Skin epidermis (tissue), 12 donors: Measurements from ENCODE around the gene PTGER3.

Source experiments
- H3K27ac ChIP-seq, 21 experiments: fragments of 200-600 bp; sonication (generic) in 11 of 21; one replicate each; pipeline ENCODE4 v1.5.0; 2020; ENCODE audit warnings: mild to moderate bottlenecking in 3 of 21, inconsistent platforms in 2 of 21, moderate library complexity in 2 of 21
- H3K4me3 ChIP-seq, 7 experiments: fragments of 200-600 bp; sonication (generic) in 2 of 7; one replicate each; pipeline ENCODE4 v1.5.0; 2020; ENCODE audit warnings: inconsistent platforms in 2 of 7, mild to moderate bottlenecking in 2 of 7, moderate library complexity in 1 of 7

PTGER3 gene

DNA sequence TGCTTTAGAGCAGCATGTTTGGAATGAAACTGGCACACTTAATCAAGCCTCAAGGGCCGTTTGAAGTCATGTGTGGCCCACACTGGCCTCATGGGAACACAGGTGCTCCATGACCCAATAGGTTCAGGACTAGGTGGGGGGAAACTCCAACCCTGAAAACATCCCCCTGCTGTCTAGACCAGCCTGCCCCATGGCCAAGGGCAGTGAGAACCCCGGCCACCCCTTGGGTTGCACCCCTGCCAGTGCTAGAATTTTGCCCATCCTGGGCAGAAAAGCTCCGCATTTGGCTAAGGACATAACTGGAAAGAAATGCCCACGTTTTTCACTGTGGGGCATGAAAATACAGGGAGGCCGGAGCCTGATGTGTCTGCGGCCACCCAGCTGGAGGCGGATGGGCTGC, 6.1 kb upstream of the PTGER3 start:
- H3K27ac ChIP-seq: no peak overlapping the region
- H3K4me3 ChIP-seq: no peak overlapping the region

DNA sequence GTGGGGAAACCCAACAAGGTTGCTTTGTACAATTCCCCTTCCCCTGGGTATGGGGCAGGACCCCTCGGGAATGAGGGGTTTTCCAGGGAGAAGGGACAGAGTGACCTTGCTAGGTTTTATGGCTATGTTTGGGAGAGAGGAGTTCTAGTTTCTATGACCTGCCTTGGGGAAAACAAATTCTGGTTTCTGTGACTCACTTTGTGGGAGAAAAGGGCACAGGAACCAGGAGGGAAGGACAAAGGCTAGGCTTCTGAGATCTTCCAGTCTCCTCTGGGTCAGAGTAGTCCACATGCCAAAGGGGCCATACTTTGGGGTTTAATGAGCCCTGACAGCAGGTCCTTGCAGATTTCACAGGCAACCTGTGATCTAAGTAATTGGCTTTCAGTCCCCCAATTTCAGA, 5.5 kb upstream of the PTGER3 start:
- H3K4me3 ChIP-seq: no peak overlapping the region
- H3K27ac ChIP-seq: no peak overlapping the region

DNA sequence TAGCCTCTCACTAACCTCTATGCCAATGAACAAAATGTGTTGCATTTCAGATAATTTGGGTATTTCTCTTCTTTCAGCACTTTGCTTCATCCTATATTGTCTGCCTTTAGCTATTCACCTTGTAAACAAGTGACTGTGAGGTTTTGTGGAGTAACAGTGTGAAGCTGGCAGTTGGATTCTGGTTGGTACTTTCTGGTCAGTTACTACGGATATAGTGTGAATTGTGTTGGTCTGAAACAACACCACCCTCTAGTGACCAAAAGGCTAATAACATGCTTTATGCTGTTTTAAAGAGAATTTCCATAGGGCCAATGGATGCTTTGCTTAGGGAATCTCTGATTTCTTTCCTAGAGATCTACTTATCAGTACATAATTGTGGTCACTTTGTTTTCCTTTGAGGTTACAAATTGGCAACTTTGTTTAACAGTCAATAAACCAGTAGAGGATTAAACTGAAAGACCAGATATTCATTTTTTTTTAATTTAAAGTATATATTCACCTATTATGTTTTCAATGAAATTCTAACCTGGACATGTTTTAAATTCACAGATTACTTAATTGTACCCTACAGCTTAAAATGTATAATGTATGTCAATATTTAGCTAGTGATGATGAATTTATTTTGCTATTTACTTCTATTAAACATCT, 2.5 kb upstream of the PTGER3 start:
- Histone ChIP-seq H3K27ac (no peak overlapping the region), H3K4me3 (no peak overlapping the region)

DNA sequence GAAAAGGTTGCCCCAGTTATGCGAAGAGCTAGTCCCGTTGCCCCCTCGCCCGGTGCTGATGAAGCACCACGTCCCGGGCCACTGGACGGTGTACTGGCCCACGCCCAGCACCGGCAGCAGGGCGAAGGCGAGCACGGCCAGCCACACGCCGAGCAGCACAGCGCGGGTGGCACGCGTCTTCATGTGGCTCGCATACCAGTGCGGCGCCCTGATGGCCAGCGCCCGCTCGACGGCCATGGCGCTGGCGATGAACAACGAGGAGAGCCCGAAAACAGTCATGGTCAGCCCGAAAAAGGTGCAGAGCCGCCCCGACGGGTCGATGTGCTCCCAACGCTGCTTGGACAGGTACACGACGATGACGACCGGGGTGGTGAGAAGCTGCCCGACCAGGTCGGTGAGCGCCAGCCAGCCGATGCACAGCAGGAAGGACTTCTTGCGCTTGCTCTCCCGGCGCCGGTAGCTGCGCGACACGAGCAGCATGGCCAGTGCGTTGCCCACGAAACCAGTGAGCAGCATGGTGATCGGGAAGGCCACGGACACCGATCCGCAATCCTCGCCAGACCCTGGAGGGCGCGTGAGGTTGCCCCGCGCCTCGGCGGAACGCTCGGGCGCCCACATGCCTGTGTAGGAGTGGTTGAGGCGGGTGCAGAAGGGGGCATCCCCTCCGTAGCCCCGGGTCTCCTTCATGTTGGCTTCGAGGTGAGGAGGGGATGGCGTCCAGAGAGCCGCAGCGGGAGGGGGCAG, 553 bp downstream of the PTGER3 start:
- H3K27ac ChIP-seq: peak overlapping the region in 13 of 21 experiments; percentile 11 to 71 (median 58)
- peak overlapping the region; percentile 27 to 65 (median 49) for H3K4me3 ChIP-seq

DNA sequence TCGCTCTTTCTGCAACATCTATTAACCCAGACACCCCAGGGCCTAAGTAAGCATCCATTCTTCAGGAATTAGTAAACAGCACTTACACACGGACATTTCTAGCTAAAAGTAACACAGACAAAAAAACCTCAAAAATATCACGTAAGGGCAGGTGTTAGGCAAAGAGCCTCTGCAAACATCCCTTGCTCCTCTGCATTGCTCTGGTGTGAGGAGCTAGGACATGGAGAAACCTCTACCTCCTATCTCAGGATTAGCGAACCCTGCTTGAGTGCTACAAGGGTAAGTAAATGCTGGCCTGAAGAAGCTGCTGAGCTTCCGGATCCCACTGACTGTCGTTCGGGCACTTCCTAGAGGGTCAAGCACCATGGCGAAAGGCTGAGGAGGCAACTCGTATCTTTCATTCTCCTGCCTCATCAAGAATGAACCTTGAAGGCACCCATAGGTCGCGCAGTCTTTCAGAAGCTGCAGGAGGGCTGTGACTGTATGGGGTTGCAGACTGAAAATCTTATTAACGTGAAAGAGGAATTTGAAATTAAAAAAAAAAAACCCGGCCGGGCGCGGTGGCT, 2.1 kb downstream of the PTGER3 start:
- H3K4me3 ChIP-seq: peak overlapping the region in 4 of 7 experiments; percentile 9 to 20 (median 14)

DNA sequence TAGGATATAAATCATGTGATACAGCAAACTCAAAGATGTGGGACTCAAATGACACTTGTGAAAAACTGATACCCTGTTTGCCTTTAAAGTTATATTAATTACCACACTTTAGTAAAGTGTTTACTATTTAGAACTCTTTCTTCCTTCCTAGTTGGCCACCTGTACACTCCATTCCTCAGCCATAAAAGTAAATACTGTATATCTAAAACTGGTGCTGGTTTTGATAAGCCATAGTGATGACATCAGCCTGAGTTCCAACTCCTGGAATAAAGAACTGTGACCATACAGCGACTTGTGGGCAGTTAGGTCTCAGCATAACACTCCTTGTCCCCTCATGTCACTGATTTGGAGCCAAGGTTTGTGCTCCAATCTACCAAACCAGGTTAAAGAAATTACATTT, 2.8 kb downstream of the PTGER3 start:
- no peak overlapping the region for H3K27ac ChIP-seq
- H3K4me3 ChIP-seq: peak overlapping the region in 2 of 7 experiments; percentile 17 to 20

More for the DNA sequence above, 2.1 kb downstream of the PTGER3 start:
- no peak overlapping the region for H3K27ac ChIP-seq

DNA sequence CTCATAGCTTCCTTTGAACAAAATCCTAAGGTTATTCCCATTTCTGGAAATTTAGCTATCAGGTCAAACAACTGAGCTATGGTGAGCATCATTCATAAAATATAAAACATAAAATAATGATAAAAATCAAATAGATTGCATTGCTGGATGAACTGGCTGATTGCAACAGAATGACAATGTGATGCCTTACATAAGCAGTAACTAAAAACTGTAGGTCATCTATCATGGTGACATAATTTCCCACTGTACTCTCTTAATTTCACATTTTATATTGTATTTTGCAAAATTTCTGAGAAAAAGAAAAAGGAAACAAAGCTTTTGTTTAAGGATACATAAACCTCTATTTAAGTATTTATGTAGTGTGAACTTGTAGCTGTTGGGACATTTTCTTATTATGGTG, 4.6 kb downstream of the PTGER3 start:
- no peak overlapping the region for H3K4me3 ChIP-seq
- H3K27ac ChIP-seq: no peak overlapping the region

DNA sequence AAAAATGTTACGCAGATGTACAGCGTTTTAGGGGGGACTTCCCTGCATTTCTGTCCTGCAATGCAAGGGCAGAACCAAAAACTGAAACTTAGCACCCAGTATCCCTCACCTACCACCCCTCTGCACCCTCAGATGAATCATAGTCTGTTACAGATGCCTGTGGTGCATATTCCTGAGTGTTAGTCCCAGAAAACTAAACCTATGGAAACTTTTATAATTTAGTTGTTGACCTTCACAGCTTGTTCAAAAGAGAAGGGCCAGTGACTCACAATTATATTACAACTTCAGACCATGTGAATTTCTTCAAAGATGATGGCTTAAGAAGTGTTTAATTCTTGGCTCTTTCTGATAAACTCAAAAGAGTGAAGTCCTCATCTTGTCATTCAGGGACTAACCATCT, 5.8 kb downstream of the PTGER3 start:
- Histone ChIP-seq H3K4me3 (no peak overlapping the region), H3K27ac (no peak overlapping the region)

DNA sequence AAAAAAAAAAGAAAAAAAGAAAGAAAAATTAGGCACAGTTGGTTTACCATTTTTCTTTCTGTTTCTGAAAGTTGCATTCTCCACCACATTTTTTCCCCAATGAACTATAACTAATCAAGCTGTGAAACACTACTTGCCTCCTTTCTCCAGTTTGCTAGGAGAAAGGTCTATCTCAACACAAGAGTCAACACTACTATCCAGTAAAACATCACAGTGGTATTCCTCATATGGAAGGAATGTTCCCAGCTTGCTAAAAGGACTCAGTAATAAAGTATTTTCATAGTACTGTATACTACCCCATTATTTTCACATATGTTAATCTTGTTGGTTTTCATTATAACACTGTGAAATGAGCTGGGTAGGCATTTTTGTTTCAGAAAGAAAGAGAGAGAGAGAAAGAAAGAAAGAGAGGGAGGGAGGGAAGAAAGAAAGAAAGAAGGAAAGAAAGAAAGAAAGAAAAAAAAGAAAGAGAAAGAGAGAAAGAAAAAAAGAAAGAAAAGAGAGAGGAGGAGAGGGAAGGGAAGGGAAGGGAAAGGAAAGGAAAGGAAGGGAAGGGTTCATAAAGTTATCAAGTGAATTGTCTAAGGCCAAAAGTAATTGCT, 7.9 kb downstream of the PTGER3 start:
- H3K27ac ChIP-seq: peak overlapping the region in 2 of 21 experiments; percentile 10 to 42
- H3K4me3 ChIP-seq: no peak overlapping the region

DNA sequence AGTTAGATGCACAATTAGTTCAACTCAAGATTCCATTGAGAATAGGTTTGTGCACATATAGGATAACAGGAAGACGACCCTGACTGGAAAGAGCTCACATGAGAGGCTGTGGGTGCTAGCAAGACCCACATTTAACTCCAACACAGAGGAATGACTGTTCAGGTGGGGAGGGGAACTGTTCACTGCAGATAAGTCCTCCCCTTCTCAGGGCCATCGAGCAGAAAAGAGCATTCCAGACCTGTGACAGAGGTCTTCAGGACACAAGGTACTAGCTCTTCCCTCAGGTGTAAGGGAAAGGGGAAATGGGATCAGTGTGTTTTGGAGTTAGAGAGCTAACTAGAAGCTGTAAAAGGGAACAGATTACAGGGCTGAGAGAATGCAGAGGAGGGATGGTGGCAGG, 8.7 kb downstream of the PTGER3 start:
- Histone ChIP-seq H3K4me3 (no peak overlapping the region), H3K27ac (peak overlapping the region in 1 of 21 experiments; percentile 1)

DNA sequence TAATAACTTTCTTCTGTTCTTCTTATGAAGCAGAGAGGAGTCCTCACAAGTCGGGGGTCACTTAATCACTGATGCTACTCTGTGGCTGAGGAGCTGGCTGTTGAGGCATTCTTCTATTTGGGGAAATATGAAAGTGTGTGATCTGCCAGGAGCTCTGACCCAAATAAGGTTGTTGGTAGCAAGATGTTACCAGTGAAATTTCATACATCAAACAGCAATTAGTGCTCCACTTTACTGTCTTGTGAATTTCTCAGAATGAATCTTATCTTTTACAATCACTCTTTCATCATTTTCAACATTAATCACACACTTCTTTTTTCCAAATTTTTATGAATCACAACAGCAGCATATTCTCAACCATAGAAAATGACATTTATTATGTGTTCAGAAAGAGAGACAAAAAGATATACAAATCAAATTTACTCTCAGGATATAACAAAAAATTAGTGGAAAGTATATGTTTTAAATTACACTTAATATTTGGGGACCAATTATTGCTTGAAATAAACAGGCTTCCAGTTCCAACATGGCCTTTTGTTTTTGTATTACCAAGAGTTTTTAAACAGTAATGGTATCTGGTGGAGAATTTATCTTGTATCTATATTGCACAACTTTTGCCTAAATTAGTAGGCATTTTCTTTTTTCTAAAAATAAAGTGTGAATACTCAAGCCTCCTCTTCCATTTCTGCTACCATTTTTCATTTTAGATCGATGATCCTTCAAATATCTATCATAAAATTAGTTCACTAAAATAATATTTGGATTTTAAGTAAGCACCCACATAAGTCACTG, 9.6 kb downstream of the PTGER3 start:
- Histone ChIP-seq H3K27ac (no peak overlapping the region), H3K4me3 (no peak overlapping the region)

DNA sequence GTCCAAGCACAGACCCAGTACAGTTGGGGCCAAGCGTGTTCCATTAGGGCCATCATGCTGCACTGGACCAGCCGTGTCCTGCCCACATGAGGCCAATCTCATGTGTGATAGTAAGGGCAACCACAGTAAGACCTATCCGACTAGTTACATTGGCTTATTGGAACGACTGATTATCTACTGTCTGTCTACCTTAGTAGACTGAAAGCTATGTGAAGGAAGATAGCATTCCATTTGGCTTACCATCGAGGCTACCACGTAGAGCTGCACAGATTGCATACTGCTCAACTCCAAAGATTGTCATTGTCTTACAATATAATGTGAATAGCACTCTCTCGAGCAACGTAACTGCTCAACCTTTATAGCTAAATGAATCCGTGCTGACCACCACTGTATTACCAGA, 10.6 kb downstream of the PTGER3 start:
- H3K4me3 ChIP-seq: no peak overlapping the region
- H3K27ac ChIP-seq: no peak overlapping the region

DNA sequence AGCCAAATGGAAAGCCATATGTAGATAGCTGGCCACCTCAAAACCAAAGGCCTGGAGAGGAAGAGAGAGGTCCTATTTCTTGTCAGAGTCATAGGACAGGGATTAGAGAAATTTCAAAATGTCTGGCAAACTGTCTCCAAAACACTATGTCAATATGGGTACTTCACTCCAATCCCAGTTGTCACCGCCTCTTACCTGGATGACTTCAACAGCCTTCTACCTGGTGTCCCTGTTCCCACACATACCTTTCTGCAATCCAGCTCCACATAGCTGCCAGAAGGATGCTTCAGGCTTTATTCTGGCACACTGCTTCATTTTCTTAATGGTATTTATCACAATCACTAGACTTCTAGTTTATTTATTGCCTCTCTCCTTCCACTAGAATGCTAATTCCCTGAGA, 14.5 kb downstream of the PTGER3 start:
- Histone ChIP-seq H3K27ac (peak overlapping the region in 1 of 21 experiments; percentile 8), H3K4me3 (no peak overlapping the region)

DNA sequence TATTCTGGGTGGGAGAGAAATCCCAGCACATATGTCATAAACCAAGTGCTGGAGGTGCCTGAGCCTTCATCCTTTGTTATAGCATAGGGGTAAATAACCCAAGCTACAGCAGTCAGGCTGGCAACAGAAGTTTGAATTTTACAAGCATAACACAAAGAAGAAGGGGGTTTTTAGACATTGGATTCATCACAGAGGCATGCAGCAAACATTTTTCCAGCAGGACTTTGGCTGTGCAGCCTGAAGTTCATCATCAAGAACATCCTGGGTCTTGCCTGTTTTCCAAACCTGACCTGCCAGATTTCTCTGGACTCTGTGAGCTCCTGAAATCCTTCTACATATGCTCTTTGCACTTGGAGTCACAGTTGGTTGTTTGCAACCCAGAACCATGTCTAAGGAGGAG, 16.2 kb downstream of the PTGER3 start:
- peak overlapping the region in 1 of 21 experiments; percentile 5 for H3K27ac ChIP-seq
- H3K4me3 ChIP-seq: no peak overlapping the region

DNA sequence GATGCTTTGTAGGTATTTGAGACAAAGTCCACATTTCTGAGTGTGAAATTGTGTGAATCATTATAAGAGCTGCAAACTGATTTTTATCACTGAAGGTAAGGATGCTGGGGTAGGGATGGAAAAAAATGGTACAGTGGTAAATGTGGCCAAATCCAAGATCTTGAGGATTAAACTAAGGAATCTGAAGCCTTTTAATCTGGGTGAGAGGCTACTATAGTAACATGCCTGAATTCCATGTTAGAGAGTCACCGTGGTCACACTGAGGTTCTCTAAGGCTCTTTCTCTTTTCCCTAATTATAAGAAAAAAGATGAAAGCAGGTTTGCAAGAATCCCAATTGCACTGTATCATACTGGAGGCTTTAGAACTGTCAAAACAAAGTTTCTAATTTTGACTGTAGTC, 17.6 kb downstream of the PTGER3 start:
- Histone ChIP-seq H3K27ac (peak overlapping the region in 1 of 21 experiments; percentile 30), H3K4me3 (no peak overlapping the region)

DNA sequence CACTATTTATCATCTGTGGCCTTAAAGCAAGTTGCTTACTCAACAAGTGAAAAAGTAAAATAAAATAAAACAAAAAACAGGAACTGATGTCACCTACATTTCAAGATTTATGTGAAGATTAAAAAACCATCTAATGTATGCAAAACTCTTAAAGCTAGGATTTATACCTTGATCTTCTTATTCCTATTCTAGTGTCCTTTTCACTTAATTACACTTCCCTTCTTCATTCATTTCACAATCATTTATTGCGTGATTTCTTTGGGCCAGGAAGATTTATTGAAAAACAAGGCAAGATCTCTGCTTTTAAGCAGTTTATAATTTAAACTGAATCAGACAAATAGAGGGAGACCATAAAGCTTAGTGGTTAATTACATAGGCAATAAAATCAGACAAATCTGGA, 18.6 kb downstream of the PTGER3 start:
- Histone ChIP-seq H3K4me3 (no peak overlapping the region), H3K27ac (no peak overlapping the region)

DNA sequence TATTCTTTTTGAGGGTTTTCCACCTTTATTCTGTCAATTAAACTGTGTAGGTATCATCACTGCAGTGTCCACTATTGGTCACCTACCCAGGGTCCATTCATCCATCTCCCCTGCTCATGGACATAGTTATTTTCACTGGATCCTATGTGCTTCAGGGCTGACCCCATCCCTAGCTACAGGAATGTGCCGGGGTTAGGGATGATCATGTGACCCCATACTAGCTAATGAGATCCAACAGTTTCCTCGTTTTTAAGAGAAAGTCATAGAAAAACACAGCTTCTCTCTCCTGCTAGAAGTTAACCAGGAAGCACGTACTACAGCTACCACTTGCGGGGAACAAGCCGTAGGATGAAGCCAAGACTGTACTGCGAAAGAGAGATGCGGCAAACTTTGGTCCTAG, 19.6 kb downstream of the PTGER3 start:
- H3K27ac ChIP-seq: no peak overlapping the region

DNA sequence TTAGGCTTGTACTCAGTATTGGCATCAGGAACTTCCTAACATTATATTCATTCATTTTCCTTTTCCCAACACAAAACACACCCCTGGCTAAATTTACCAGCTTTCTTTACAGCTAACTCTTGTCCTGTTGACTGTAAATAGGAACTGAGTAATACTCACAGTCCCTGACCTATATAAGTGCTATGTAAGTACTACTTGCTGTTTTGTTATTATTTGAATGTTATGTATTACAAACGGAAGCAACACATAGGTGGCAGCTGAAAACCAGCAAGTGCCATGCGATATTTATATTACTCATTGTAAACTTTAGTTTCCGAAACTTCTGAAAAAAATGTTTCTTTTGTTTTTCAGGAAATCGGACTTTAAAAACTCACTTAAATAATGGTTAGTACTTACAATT, 21.5 kb downstream of the PTGER3 start:
- H3K4me3 ChIP-seq: no peak overlapping the region
- no peak overlapping the region for H3K27ac ChIP-seq

More for the DNA sequence above, 19.6 kb downstream of the PTGER3 start:
- no peak overlapping the region for H3K4me3 ChIP-seq

DNA sequence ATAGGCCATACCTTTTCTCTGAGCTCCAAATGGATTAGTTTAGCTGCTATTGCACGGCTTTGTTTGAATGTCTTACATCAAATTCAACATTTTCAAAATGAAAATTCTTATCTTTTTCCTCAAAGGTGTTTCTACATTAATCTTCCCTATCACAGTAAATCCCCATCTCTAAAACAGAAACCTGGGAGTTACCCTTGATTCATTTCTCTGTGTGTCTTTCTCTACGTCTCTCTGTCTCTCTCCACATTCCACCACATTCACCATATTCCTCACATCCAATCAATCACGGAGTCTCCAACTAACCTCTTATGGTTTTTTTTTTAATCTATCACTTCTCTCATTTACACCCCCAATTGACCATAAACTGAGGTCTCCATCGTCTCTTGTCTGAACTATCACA, 24.1 kb downstream of the PTGER3 start:
- Histone ChIP-seq H3K4me3 (no peak overlapping the region), H3K27ac (no peak overlapping the region)
